SK-N-SH (cell line): ENCODE results near the gene TMPRSS5. TPM values are rescaled to one million over a fixed set of nuclear protein-coding genes. Genes with fewer than 3 reads are reported as not detected.

Experiments used
- CTCF ChIA-PET: fragments of 300-600, 350-600 bp; formaldehyde crosslinking; extraction: SDS; loops from one replicate; lab custom pipeline; 2021; lab: Yijun Ruan, JAX
- POLR2A ChIA-PET: fragments of 350-600 bp; sonication (Branson Sonifier 250); formaldehyde crosslinking; extraction: SDS; loops from one replicate; lab custom pipeline; 2020; ENCODE audit warnings: antibody characterized with exemption, inconsistent platforms; lab: Yijun Ruan, JAX
- DNase-seq: peaks from one replicate; pipeline ENCODE4 v3.0.0; 2012
- H2AFZ ChIP-seq: fragments of 200-600 bp; sonication (generic); 2 replicates; pipeline ENCODE4 v1.8.1; 2016; ENCODE audit warnings: antibody characterized with exemption, mild to moderate bottlenecking, low read depth
- H3F3A ChIP-seq: fragments of 200-600 bp; sonication (generic); replicated peaks from 2 replicates; pipeline ENCODE3; 2016; ENCODE audit warnings: antibody characterized with exemption, mild to moderate bottlenecking; ENCODE audit not compliant: insufficient read depth
- H3K27ac ChIP-seq, 2 experiments: fragments of 200-500 bp in 1 of 2; fragments of 200-600 bp in 1 of 2; sonication (Bioruptor generic) in 1 of 2; sonication (generic), shearing (Covaris generic) in 1 of 2; 2 replicates each; pipeline versions ENCODE4 v1.5.1 to v1.6.1; 2014 to 2016; ENCODE audit warnings: low read depth in 2 of 2, inconsistent platforms in 1 of 2, low read length in 1 of 2, mild to moderate bottlenecking in 1 of 2, mixed read lengths in 1 of 2
- H3K27me3 ChIP-seq: fragments of 200-600 bp; sonication (generic), shearing (Covaris generic); 2 replicates; pipeline ENCODE4 v1.6.1; 2016; ENCODE audit warnings: mixed run types; ENCODE audit not compliant: insufficient read depth
- H3K36me3 ChIP-seq, 2 experiments: fragments of 200-500 bp in 1 of 2; fragments of 200-600 bp in 1 of 2; sonication (Bioruptor generic) in 1 of 2; sonication (generic) in 1 of 2; replicated peaks in 1 of 2; 2 replicates each; pipeline versions ENCODE3 to v1.5.1; 2014 to 2016; ENCODE audit warnings: low read length in 1 of 2, mild to moderate bottlenecking in 1 of 2; ENCODE audit not compliant: insufficient read depth in 2 of 2, control insufficient read depth in 1 of 2
- H3K4me1 ChIP-seq, 2 experiments: fragments of 200-500 bp in 1 of 2; fragments of 200-600 bp in 1 of 2; sonication (Bioruptor generic) in 1 of 2; sonication (generic), shearing (Covaris generic) in 1 of 2; 2 replicates each; pipeline versions ENCODE4 v1.5.1 to v1.6.1; 2014 to 2016; ENCODE audit warnings: low read depth in 1 of 2, low read length in 1 of 2, mixed run types in 1 of 2; ENCODE audit not compliant: insufficient read depth in 2 of 2, control insufficient read depth in 1 of 2
- H3K4me2 ChIP-seq: fragments of 200-600 bp; sonication (generic), shearing (Covaris generic); 2 replicates; pipeline ENCODE4 v1.6.1; 2017; ENCODE audit warnings: mixed run types
- H3K4me3 ChIP-seq, 2 experiments: fragments of 200-500 bp in 1 of 2; fragments of 200-600 bp in 1 of 2; sonication (Bioruptor generic) in 1 of 2; sonication (generic), shearing (Covaris generic) in 1 of 2; 2 replicates each; pipeline versions ENCODE4 v1.5.1 to v1.8.1; 2014 to 2016; ENCODE audit warnings: low read depth in 2 of 2, inconsistent platforms in 1 of 2, low read length in 1 of 2, mild to moderate bottlenecking in 1 of 2, mixed read lengths in 1 of 2, moderate library complexity in 1 of 2
- H3K79me2 ChIP-seq: fragments of 200-600 bp; sonication (generic); 2 replicates; pipeline ENCODE4 v1.8.1; 2017; ENCODE audit warnings: mild to moderate bottlenecking; ENCODE audit not compliant: insufficient read depth
- H3K9ac ChIP-seq: fragments of 200-600 bp; sonication (generic); 2 replicates; pipeline ENCODE4 v1.6.1; 2017; ENCODE audit warnings: mixed run types
- H3K9me2 ChIP-seq: fragments of 200-600 bp; sonication (generic); 2 replicates; pipeline ENCODE4 v1.6.1; 2017; ENCODE audit warnings: mixed run types
- H3K9me3 ChIP-seq: fragments of 200-600 bp; sonication (generic); 2 replicates; pipeline ENCODE4 v1.6.1; 2017; ENCODE audit warnings: mixed run types, mild to moderate bottlenecking, moderate library complexity
- H4K20me1 ChIP-seq: fragments of 200-600 bp; sonication (generic); 2 replicates; pipeline ENCODE4 v1.6.1; 2017; ENCODE audit warnings: mild to moderate bottlenecking, mixed run types; ENCODE audit not compliant: insufficient read depth
- CHD2 ChIP-seq: fragments of 150-350 bp; IDR thresholded peaks from 2 replicates; pipeline ENCODE4 v1.6.1; 2018; ENCODE audit warnings: low read length; ENCODE audit not compliant: partially characterized antibody
- ELF1 ChIP-seq: IDR thresholded peaks from 2 replicates; pipeline ENCODE4 v1.4.0; 2012
- EP300 ChIP-seq, 2 experiments: IDR thresholded peaks; 2 replicates each; pipeline versions ENCODE4 v1.4.0 to v1.6.1; 2012; ENCODE audit warnings: borderline replicate concordance in 1 of 2, low read depth in 1 of 2, low read length in 1 of 2
- EZH2phosphoT487 ChIP-seq: fragments of 200-600 bp; sonication (generic); IDR thresholded peaks from 2 replicates; pipeline ENCODE4 v1.6.1; 2017; ENCODE audit warnings: low read depth, mixed run types, mild to moderate bottlenecking, antibody characterized with exemption, moderate library complexity, borderline replicate concordance
- GABPA ChIP-seq: IDR thresholded peaks from 2 replicates; pipeline ENCODE4 v1.4.0; 2012; ENCODE audit warnings: low read depth, mild to moderate bottlenecking
- JUND ChIP-seq: IDR thresholded peaks from 2 replicates; pipeline ENCODE4 v1.4.0; 2012
- NFIC ChIP-seq: IDR thresholded peaks from 2 replicates; pipeline ENCODE4 v1.4.0; 2012; ENCODE audit warnings: borderline replicate concordance
- RAD21 ChIP-seq: IDR thresholded peaks from 2 replicates; pipeline ENCODE4 v1.6.1; 2012; ENCODE audit warnings: mild to moderate bottlenecking, low read length
- RCOR1 ChIP-seq: fragments of 150-350 bp; IDR thresholded peaks from 2 replicates; pipeline ENCODE4 v1.6.1; 2017; ENCODE audit warnings: antibody characterized with exemption, low read length
- RFX5 ChIP-seq: IDR thresholded peaks from 2 replicates; pipeline ENCODE4 v1.6.1; 2012; ENCODE audit warnings: mild to moderate bottlenecking, improper control_type of control experiment, low read length
- TAF1 ChIP-seq: IDR thresholded peaks from 2 replicates; pipeline ENCODE4 v1.6.1; 2012; ENCODE audit warnings: low read depth, mild to moderate bottlenecking, low read length, moderate library complexity, borderline replicate concordance
- TEAD4 ChIP-seq: IDR thresholded peaks from 2 replicates; pipeline ENCODE4 v1.4.0; 2012; ENCODE audit warnings: mild to moderate bottlenecking, borderline replicate concordance; ENCODE audit not compliant: insufficient read depth
- YY1 ChIP-seq: IDR thresholded peaks from 2 replicates; pipeline ENCODE4 v1.4.0; 2012; ENCODE audit warnings: low read depth, mild to moderate bottlenecking
- WGBS: methylation state at CpG from one replicate; pipeline ENCODE4 v1.1.6; 2017; ENCODE audit warnings: low lambda C conversion rate; 5-methylcytosine and 5-hydroxymethylcytosine counted together
- polyA plus RNA-seq, 3 experiments: library from polyadenylated mRNA; depleted of rRNA; stranded (reverse); fragments of >200 nt; gene quantifications; 2 replicates each; pipeline ENCODE4 v1.2.3, GENCODE V29; 2012
- TF ChIP-seq, protein P1 (sequence below): IDR thresholded peaks from 2 replicates; pipeline ENCODE4 v1.4.0; 2012; ENCODE audit warnings: low read depth
- TF ChIP-seq, protein P2 (sequence below): fragments of 150-350 bp; IDR thresholded peaks from 2 replicates; pipeline ENCODE4 v1.6.1; 2016; ENCODE audit warnings: mild to moderate bottlenecking, low read depth, low read length
- TF ChIP-seq, protein P3 (sequence below): IDR thresholded peaks from 2 replicates; pipeline ENCODE4 v1.4.0; 2012; ENCODE audit warnings: low read depth, borderline replicate concordance
- TF ChIP-seq, protein P4 (sequence below): IDR thresholded peaks from 2 replicates; pipeline ENCODE4 v1.6.1; 2012; ENCODE audit warnings: mild to moderate bottlenecking, low read depth, low read length, moderate library complexity
- TF ChIP-seq, protein P5 (sequence below): IDR thresholded peaks from 2 replicates; pipeline ENCODE4; 2012

The TMPRSS5 gene
- polyA plus RNA-seq, 1 of the 3 experiments (the other 2 are of a cell fraction): 0.28 TPM

DNA sequence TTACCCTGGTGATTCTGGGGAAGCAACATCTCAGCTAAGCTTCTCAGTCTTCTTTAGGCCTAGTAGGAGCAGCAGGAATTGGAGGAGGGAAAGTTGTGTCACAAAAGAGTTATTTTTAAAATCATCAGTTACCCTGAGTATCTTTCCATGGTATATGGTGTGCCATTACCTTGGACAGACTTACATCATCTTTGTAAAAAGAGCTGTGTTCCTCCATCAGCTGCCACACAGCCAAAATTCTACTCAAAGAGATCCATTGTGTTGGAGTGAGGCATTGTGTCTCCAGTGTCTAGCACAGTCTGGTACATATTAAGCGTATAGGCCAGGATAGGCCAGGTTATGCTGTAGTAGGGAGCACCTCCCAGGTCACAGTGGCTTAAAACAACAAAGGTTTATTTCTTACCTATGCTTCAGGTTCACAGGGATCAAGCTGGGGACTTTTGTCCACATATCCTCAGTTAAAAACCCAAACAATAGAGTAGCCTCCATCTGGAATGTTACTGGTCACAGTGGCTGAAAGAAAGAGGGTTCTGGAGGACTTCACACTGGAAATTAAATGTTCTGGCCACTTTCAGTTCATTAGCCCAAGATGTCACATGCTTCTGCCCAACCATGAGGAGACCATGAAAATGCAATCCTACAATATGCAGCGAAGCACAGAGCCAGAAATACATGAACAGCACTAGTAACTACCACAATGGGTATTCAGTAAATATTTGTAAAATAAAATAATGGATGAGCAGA is 9.9 kb upstream of the TMPRSS5 start:
- WGBS: 57% methylated on average over 2 of the region's 2 CpGs
- H4K20me1 ChIP-seq: no peaks in the 10 kb centered on the region
- POLR2A ChIA-PET: no interaction called here
- no peak overlapping the region for H2AFZ ChIP-seq
- H3K27me3 ChIP-seq: no peaks in the 10 kb centered on the region
- TF ChIP-seq EP300 (IDR thresholded peaks at IDR 0.05; ENCODE audit: borderline replicate concordance in 1 of 2, low read depth in 1 of 2, low read length in 1 of 2) (no peak), TEAD4 (no peak), YY1 (no peak), TAF1 (no peak), ELF1 (no peak), RCOR1 (no peak), GABPA (no peak), JUND (no peak), CHD2 (no peak), RAD21 (no peak), EZH2phosphoT487 (no peak), RFX5 (no peak), NFIC (no peak)
- TF ChIP-seq, protein P1, sequence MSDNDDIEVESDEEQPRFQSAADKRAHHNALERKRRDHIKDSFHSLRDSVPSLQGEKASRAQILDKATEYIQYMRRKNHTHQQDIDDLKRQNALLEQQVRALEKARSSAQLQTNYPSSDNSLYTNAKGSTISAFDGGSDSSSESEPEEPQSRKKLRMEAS: no peak
- TF ChIP-seq, protein P2, sequence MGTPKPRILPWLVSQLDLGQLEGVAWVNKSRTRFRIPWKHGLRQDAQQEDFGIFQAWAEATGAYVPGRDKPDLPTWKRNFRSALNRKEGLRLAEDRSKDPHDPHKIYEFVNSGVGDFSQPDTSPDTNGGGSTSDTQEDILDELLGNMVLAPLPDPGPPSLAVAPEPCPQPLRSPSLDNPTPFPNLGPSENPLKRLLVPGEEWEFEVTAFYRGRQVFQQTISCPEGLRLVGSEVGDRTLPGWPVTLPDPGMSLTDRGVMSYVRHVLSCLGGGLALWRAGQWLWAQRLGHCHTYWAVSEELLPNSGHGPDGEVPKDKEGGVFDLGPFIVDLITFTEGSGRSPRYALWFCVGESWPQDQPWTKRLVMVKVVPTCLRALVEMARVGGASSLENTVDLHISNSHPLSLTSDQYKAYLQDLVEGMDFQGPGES: no peak
- TF ChIP-seq, protein P3, sequence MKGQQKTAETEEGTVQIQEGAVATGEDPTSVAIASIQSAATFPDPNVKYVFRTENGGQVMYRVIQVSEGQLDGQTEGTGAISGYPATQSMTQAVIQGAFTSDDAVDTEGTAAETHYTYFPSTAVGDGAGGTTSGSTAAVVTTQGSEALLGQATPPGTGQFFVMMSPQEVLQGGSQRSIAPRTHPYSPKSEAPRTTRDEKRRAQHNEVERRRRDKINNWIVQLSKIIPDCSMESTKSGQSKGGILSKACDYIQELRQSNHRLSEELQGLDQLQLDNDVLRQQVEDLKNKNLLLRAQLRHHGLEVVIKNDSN: no peak
- TF ChIP-seq, protein P4, sequence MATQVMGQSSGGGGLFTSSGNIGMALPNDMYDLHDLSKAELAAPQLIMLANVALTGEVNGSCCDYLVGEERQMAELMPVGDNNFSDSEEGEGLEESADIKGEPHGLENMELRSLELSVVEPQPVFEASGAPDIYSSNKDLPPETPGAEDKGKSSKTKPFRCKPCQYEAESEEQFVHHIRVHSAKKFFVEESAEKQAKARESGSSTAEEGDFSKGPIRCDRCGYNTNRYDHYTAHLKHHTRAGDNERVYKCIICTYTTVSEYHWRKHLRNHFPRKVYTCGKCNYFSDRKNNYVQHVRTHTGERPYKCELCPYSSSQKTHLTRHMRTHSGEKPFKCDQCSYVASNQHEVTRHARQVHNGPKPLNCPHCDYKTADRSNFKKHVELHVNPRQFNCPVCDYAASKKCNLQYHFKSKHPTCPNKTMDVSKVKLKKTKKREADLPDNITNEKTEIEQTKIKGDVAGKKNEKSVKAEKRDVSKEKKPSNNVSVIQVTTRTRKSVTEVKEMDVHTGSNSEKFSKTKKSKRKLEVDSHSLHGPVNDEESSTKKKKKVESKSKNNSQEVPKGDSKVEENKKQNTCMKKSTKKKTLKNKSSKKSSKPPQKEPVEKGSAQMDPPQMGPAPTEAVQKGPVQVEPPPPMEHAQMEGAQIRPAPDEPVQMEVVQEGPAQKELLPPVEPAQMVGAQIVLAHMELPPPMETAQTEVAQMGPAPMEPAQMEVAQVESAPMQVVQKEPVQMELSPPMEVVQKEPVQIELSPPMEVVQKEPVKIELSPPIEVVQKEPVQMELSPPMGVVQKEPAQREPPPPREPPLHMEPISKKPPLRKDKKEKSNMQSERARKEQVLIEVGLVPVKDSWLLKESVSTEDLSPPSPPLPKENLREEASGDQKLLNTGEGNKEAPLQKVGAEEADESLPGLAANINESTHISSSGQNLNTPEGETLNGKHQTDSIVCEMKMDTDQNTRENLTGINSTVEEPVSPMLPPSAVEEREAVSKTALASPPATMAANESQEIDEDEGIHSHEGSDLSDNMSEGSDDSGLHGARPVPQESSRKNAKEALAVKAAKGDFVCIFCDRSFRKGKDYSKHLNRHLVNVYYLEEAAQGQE: no peak
- TF ChIP-seq, protein P5, sequence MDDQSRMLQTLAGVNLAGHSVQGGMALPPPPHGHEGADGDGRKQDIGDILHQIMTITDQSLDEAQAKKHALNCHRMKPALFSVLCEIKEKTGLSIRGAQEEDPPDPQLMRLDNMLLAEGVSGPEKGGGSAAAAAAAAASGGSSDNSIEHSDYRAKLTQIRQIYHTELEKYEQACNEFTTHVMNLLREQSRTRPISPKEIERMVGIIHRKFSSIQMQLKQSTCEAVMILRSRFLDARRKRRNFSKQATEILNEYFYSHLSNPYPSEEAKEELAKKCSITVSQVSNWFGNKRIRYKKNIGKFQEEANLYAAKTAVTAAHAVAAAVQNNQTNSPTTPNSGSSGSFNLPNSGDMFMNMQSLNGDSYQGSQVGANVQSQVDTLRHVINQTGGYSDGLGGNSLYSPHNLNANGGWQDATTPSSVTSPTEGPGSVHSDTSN: no peak
- no peaks in the 10 kb centered on the region for H3F3A ChIP-seq
- DNase-seq: no peak
- no peaks in the 10 kb centered on the region for H3K4me1 ChIP-seq
- no peak overlapping the region for H3K4me3 ChIP-seq
- no peaks in the 10 kb centered on the region for H3K9me2 ChIP-seq
- H3K9me3 ChIP-seq: no peaks in the 10 kb centered on the region
- no peak overlapping the region for H3K27ac ChIP-seq
- peaks cover 0 to 10% of the 10 kb centered on the region in 2 experiments for H3K36me3 ChIP-seq
- H3K9ac ChIP-seq: no peak overlapping the region
- H3K4me2 ChIP-seq: no peak overlapping the region
- no peaks in the 10 kb centered on the region for H3K79me2 ChIP-seq
- CTCF ChIA-PET: interaction anchor here (1.1 to 1.8 kb wide), 3 partner anchors 10 to 80 kb away, joined by 3 to 6 read pairs (median 3); no protein-coding TSS in a partner anchor
